HG03280 (cell line): Measurements from ENCODE around the gene PWWP2B.
"Not testable (repeated sequence)": the region's sequence is repeated elsewhere in the genome, so short reads cannot be mapped to it uniquely, and the experiment has no call there.

Experiments
- ATAC-seq: cut with Tn5 transposase; IDR thresholded peaks from one replicate; pipeline ENCODE4 v1.9.1; 2021; ENCODE audit warnings: mild to moderate bottlenecking, moderate library complexity; ENCODE audit not compliant: unreplicated experiment

Gene PWWP2B

DNA sequence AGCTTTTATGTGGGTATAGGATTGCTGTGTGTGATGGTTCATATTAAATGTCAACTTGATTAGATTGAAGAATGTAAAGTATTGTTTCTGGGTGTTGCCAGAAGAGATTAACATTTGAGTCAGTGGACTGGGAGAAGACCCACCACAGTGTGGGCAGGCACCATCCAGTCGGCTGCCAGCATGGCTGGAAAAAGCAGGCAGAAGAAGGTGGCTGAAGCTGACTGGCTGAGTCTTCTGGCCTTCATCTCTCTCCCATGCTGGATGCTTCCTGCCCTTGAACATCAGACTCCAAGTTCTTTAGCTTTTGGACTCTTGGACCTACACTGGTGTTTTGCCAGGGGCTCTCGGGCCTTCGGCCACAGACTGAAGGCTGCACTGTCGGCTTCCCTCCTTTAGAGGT, 16.0 kb upstream of the PWWP2B start:
- ATAC-seq = not testable (repeated sequence)

DNA sequence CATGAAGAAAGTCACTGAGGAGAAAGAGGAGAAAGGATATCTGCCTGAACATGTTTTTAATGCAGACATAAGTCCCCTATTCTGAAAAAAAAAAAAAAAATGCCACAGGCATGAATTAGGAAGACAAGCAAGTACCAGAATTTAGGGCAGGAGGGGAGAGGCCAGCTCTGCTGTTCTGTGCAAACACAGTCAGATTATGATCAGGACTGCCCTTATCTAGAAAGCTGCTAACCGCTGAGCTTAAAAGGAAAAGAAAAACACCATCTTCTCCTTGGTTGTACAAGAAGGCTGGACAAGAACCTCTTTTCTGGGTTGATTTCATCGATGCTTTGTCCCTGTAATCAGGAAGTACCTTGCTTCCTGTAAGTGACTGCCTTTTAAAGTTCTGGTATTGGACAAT, 15.3 kb upstream of the PWWP2B start:
- no peak for ATAC-seq

DNA sequence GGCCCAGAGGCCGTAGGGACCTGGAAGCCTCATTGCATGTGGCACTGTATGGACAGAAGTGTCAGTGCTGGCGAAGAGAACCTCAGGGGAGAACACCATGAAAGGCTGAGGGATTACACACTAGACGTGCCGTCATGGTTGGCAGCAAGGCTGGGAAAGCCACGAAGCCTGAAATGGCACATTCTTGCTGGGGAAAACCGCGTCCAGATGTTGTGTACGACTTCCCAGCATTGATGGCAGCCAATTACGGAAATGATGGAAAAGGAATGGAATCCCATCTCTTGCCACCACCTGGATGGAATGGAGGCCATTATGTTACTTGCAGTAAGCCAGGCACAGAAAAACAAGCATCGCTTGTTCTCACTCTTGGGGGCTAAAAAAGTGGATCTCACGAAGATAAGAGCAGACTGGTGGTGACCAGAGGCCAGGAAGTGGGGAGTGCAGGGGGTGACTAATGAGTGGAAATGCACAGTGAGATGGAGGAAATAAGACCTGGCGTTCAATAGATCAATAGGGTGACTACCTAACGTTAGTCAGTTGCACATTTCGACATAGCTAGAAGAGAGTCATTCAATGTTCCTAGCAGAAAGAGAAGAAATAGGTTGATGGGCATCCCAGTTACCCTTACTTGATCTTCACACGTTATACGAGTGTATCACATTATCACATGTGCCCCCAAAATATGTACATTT, 14.6 kb upstream of the PWWP2B start:
- ATAC-seq = no peak

DNA sequence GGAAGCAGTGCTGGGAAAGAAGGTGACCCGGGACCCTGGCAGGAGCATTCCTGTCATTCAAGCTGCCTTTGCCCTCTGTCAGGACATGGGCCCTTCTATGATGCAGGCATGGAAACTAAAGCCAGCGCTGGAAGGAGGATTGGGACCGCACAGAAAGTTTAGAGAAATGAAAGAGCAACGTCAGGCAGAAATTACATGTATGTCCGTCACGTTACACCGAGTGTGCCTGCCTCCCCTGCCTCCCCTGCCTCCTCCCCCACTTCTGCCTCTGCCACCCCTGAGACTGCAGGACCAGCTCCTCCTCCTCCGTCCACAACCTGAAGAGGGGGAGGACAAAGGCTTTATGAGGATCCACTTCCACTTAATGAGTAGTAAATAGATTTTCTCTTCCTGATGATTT, 13.9 kb upstream of the PWWP2B start:
- no peak for ATAC-seq

DNA sequence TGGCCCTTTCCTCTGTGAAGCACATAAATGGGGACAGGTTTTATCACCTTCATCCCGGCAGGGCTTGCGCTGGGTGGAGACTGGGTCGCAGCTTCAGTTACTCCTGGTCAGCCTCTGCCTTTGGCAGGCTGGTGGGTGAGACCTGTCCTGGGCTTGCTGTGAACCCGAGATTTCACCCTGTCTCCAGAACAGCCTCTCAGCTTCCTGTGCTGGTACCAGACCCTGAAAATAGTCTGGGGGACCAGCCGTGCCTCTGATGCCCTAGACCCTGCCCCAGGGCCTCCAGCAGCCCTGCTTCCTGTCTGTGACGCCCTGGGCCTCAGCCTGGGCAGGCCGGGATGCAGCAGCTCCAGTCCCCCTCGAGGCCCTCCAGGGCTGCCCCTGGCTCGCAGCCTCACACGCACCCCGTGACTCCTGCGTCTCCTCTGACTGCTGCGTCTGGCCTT, 13.2 kb upstream of the PWWP2B start:
- no peak for ATAC-seq

DNA sequence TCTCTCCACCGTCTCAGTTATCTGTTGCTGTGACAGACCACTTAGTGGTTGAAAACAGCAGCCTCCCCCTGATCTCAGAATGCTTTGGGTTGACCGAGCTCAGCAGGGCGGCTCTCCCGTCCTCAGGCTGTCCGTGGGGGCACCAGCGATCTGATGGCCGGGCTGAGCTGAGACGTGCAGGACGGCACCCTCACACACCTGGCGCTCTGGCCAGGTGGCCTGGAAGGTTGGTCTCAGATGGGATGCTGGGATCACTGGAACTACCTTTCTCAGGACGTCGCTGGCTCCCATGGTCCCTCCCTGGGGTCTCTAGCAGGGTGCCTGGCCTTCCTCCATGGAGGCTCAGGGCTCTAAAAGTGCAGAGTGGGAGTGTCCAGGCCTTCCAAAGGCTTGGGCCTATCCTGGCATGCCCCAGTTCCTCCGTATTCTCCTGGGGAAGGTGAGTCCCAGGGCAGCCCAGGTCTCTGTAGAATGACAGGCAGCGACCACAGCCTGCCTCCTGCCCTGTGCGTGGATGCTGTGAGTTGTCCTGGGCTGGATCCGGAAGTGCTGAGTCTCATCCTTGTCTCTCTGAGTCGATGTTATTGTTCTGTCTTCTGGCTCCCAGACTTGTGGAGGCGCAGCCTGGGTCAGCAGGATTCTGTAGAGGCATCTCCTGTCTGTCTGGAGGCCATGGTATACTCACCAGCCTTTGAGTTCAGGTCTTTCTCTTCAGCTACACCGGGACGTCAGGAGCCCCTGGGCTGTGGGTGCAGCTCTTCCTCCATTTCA, 12.2 kb upstream of the PWWP2B start:
- ATAC-seq = no peak

DNA sequence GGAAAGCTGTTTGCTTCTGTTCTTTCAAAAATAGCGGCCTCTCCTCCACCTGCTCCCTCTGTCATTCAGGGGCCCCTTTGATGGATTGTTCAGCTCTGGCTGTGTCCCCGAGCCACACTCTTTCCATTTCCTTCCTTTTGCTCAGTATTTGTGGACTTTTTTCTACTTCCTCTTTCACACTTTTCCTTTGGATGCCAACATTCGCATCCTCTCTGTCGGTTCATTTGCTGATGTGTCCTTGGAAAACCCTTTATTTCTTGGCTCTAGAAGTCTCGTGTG, 11.7 kb upstream of the PWWP2B start:
- no peak for ATAC-seq

DNA sequence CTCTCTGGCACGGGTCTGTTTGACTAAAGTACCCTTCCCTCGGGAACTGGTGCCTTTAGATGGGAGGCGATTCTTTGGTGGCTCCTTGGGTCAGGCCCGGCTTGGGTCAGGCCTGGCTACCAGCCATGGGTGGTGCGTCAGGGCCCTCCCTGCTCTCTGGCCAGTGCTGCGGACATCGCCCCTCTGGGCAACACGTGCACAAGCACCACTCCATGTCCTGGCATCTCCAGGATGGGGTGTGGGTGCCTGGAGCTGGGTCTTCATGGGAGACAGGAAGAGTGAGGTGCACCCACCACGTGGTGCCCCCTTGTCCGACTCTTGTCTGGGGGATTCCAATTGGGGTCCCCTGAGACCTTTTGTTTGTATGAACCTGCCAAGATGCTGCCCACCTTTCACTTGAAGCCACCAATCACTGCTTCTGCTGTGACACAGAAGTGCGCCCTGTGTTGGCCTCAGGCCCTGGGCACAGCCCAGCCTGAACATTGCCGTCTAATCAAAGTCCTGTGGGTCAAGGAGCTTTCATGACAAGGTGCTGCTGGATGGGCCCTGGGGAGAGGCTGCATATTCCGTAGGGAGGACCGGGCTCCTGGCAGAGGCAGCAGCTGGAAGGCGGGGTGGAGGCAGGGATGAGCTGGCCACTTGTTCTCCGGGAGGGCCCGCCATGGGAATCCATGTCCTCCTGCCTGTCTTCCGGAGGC, 11.1 kb upstream of the PWWP2B start:
- ATAC-seq = no peak

DNA sequence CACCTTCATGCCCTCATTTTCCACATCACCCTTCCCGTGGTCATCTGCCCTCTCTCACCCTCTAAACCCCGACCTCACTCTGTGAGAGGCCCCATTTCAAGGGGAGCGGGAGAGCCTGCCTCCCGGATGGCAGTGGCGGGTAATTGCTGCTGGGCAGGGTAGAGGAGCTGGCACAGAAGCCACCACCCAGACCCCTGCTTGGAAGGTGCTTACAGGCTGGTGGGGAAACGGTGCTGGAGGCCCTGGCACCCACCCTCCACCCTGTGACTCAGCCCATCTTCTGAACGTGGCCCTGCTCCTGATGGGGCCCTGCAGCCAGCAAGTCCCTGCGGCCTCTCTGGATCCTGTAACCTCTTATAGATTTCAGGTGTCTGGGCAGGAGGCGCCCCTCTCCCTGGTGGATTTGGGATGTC, 10.6 kb upstream of the PWWP2B start:
- ATAC-seq = no peak

DNA sequence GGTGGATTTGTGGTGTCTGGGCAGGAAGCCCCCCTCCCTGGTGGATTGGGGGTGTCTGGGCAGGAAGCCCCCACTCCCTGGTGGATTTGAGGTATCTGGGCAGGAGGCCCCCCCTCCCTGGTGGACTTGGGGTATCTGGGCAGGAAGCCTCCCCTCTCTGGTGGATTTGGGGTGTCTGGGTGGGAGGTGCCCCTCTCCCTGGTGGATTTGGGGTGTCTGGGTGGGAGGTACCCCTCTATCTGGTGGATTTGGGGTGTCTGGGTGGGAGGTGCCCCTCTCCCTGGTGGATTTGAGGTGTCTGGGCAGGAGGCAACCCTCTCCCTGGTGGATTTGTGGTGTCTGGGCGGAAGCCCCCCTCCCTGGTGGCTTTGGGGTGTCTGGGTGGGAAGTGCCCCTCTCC, 10.1 kb upstream of the PWWP2B start:
- not testable (repeated sequence) for ATAC-seq

DNA sequence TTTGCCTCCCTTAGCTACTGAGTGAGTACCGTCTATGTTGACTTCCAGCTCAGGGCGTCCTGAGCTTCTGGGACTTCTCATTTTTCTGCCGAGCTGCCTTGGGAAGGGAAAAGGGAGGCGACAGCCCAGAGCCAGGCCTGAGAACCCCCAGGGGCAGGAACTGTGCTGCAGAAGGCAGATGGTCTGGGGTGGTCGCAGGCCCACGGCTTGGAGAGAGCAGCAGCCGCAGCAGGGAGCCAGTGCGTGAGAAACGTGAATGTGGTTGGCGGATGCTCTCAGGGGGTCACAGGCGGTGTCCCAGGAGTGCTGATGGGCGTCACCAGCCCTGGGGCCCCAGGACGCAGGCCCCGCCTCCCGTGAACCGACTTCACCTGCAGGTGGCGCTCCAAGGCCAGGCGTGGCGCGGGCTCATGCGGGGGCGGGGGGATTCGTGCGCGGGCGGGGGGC, 9.2 kb upstream of the PWWP2B start:
- no peak for ATAC-seq

DNA sequence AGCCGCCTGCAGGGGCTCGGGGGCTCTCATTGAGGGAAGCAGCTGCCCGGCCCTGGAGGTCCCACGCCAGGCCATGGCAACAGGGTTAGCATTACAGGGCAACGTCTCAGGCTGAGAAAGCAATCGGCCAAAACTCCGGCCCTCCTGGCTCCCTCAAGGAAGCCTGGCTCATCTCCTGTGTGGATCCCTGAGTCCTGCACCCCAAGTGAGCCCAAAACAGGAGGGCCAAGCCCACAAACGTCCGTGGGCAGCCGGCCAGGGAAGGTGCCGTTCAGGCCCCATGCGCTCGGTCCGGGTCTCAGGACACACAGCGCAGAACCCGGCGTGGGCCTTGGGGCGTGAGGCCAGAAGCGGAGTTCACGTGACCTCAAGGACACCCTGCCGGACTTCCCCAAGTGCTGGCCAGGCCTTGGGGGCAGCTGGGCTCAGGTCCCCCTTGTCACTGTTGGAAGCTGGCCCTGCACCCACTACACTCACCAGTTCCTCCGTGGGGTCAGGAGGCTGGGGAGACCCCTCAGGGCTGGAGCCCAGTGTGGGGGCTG, 8.0 kb upstream of the PWWP2B start:
- no peak for ATAC-seq

DNA sequence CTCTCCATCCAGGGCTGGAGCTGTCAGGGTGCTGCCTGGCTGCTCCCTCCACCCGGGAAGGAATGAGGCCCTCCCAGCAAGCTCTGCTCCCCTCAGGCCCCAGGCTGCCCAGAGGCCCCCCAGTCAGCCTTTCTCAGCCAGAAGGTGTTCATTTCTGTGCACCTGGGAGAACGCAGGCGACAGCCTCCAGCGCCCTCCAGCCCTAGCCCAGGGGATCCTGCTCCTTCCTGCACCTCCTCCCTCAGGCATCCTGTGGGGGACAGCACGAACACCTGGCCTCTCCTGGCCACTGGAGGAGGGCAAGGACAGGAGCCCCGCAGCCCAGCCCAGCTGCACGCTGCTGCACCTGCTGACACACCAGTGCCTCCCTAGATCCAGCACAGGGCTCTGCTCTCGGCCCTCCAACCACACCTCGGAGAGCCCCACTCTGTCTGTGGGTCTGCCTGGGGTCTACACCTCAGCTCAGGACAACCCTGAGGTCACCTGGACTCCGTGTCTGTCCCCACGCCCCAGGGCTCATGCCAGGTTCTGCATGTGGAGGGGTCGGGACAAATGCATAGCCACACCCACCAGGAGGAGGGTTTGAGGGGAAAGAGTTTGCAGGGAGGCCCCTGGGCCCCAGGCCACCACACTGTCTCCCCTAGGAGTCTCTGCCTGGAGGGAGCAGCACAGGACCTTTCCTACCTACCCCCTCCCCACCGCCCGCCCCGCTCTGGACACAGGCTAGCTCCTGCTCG, 7.4 kb upstream of the PWWP2B start:
- no peak for ATAC-seq

DNA sequence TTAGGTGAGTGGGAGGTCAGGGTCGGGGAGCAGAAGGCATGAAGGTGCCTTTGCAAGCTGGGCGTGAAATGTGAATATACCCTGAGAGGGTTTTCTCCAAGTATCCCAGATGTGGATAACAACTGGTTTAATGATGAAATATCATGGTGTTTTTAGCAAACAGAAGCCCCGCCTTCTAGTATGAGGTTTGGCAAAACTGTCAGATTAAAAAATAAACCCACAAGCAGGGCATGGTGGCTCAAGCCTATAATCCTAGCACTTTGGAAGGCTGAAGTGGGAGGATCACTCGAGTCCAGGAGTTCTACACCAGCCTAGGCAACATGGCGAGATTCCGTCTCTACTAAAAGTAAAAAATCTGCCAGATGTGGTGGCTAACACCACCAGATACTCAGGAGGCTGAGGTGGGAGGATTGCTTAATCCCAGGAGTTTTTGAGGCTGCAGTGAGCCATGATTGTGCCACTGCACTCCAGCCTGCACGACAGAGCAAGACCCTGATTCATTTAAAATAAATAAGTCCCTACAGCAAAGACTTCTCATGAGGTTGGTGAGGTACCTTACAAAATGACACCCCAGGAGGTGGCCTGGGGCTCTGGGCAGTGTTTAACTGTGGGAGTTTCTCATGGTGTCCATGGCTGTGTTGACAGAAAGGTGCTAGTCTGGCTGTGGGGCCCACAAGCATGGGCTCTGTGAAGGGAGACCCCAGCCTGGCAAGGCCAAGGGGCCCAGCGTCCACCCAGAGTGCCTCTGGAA, 6.7 kb upstream of the PWWP2B start:
- no peak for ATAC-seq

DNA sequence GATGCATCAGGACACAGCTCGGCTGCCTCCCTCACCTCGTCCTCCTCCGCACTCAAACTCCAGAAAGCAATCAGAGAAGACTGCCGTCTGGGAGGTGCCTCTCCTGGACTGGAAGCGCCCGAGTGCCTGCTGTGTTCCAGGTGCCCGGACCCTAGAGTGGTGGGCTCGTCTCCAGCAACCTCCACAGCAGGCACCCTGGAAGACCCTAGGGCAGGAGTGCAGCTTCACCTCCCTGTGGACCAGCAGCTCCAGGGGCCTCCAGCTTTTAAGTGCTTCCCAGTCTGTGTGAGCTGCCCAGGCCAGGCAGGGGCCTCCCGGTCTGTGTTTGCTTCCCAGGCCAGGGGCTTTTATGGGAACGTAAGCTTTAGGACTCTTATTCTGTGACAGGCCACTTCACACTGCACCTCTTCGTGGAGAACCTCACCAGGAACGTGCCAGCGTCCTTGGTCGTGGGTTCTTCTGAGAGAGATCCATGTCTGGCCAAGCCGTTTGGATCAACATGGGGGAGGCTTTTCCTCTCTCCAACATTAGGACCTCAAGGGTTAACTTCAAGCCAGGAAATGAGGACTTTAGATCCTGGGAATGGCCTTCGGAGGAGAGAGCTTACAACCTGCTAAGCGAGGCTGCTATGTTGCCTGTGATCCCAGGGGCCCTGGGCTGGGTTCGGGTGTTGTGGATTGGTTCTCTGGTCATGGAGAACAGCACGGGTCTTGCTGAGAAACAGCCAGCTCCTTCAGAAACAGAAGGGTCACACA, 5.9 kb upstream of the PWWP2B start:
- no peak for ATAC-seq

DNA sequence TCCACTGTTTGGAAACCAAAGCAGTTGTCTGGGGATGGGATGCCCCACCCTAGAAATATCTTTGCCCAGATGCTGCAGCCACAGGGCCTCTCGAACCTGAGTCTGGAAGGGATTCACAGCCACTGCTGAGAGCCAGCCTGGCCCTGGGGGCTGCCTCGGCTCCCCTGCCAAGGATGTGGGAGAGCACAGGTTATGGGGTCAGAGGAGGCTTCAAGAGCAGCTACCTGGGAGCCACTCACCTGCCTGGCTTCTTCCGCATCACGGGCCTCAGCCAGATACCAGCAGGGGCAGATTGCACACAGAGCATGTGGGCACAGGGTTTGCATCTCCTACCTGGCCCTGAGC, 5.4 kb upstream of the PWWP2B start:
- ATAC-seq = no peak

DNA sequence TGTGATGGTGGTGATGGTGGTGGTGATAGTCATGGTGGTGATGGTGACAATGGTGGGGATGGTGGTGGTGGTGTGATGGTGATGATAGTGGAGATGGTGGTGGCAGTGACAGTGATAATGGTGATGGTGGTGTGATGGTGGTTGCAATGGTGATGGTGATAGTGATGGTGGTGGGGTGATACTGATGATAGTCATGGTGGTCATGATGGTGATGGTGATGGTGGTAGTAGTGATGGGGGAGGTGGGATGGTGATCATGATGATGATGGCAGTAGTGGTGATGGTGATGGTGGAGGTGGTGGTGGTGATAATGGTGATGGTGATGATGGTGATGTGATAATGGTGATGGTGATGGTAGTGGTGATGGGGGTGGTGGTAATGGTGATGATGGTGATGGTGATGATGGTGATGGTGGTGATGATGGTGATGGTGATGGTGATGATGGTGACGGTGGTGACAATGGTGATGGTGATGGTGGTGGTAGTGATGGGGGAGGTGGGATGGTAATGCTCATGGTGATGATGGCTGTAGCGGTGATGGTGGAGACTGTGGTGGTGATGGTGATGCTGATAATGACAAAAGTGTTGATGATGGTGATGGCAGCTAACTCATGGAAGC, 4.7 kb upstream of the PWWP2B start:
- ATAC-seq = no peak

DNA sequence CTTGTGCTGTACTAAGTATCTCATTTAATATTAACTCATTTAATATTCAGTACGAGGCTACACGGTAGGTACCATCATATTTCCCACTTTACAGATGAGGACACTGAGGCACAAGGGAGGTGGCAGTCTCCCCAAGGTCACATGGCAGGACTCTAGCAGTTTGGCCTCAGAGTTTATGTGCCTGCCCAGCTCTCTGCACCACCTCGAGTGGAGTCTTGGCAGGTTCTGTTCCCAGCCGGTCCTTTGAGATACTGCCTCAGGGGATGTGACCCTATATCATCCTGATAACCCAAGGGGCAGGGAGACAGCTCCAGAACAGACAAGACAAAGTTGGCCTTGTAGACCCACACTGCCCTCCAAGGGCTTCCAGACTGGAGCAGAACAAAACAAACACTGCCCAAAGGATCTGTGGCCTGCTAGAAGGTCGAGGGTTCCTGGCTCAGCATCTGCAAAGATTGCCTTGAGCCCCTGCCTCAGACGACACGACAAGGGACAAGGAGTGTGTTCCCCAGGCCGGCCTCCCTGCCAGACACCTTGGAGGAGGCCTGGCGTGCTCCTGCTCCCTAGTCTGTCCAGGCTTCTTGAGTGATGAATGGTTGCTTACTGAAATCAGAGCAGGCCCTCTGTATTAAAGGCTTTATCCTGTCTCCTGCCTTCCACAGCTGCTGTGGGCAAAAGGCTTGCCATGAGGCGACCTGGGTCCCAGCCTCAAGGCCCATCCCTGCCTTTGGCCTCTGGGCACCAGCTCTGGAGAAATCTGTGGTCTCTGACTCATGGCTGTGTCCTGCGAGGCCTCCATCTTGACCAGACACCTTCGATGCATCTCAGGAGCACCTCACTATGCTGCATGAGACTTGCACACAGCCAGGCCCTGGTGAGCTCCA, 3.9 kb upstream of the PWWP2B start:
- no peak for ATAC-seq
